NCI-H774 (cell line): ENCODE data around the gene ATL2.
"Not testable (repeated sequence)": the region's sequence is repeated elsewhere in the genome, so short reads cannot be mapped to it uniquely, and the experiment has no call there.

Experiments used
- DNase-seq: peaks from one replicate; lab custom pipeline; 2025; lab: John Stamatoyannopoulos, UW

ATL2 gene

GRCh38 chr2:38327580-38327979 lies 49.5 kb downstream of the ATL2 start:
- DNase-seq, result no peak

GRCh38 chr2:38323623-38324022 lies 53.5 kb downstream of the ATL2 start:
- no peak for DNase-seq

- DNase-seq, result no peak
Observed at GRCh38 chr2:38322224-38322914, 54.7 kb downstream of the ATL2 start.

GRCh38 chr2:38319240-38319639 lies 57.8 kb downstream of the ATL2 start:
- not testable (repeated sequence) for DNase-seq

GRCh38 chr2:38317725-38318124 lies 59.3 kb downstream of the ATL2 start:
- no peak for DNase-seq

- peak; percentile 12 for DNase-seq
Observed at GRCh38 chr2:38315707-38316333, 61.3 kb downstream of the ATL2 start.

- no peak for DNase-seq
Observed at GRCh38 chr2:38308821-38309220, 68.3 kb downstream of the ATL2 start.

GRCh38 chr2:38301969-38302702 lies 74.9 kb downstream of the ATL2 start:
- DNase-seq, result no peak

- DNase-seq, result no peak
Observed at GRCh38 chr2:38301340-38301968, 75.6 kb downstream of the ATL2 start.

GRCh38 chr2:38298539-38298938 lies 78.5 kb downstream of the ATL2 start:
- no peak for DNase-seq

- no peak for DNase-seq
Observed at GRCh38 chr2:38296197-38296780, 80.8 kb downstream of the ATL2 start.

- no peak for DNase-seq
Observed at GRCh38 chr2:38294597-38294996, 82.5 kb downstream of the ATL2 start.

GRCh38 chr2:38293152-38293865 lies 83.8 kb downstream of the ATL2 start:
- DNase-seq, result no peak

- DNase-seq, result no peak
Observed at GRCh38 chr2:38290332-38290731, 86.7 kb downstream of the ATL2 start.

GRCh38 chr2:38284971-38285370 lies 92.1 kb downstream of the ATL2 start:
- no peak for DNase-seq

- no peak for DNase-seq
Observed at GRCh38 chr2:38281095-38281742, 95.9 kb downstream of the ATL2 start.

GRCh38 chr2:38279201-38279600 lies 97.9 kb downstream of the ATL2 start:
- DNase-seq, result no peak

- not testable (repeated sequence) for DNase-seq
Observed at GRCh38 chr2:38278117-38278438, 99.0 kb downstream of the ATL2 start.

GRCh38 chr2:38277245-38278116 lies 99.6 kb downstream of the ATL2 start:
- DNase-seq, result no peak
